Left ventricle myocardium inferior (tissue), 1 donor: ENCODE data around the gene STOX2. TPM values are rescaled to one million over a fixed set of nuclear protein-coding genes. Genes with fewer than 3 reads are reported as not detected.

Experiments
- DNase-seq: peaks from one replicate; pipeline ENCODE4 v3.0.0-alpha.2; 2020
- H3K27ac ChIP-seq: fragments of 200-600 bp; replicated peaks from 2 replicates; pipeline ENCODE4 v1.8.0; 2021
- H3K27me3 ChIP-seq: fragments of 200-600 bp; 2 replicates; pipeline ENCODE4 v1.8.0; 2021; ENCODE audit warnings: low read depth
- H3K36me3 ChIP-seq: fragments of 200-600 bp; 2 replicates; pipeline ENCODE4 v1.8.0; 2021
- H3K4me1 ChIP-seq: fragments of 200-600 bp; 2 replicates; pipeline ENCODE4 v1.8.0; 2021
- H3K4me3 ChIP-seq: fragments of 200-600 bp; 2 replicates; pipeline ENCODE4 v1.8.0; 2021; ENCODE audit warnings: mild to moderate bottlenecking, moderate library complexity
- H3K9me3 ChIP-seq: fragments of 200-600 bp; replicated peaks from 2 replicates; pipeline ENCODE4 v1.8.0; 2021
- CTCF ChIP-seq: fragments of 200-600 bp; IDR thresholded peaks from 2 replicates; pipeline ENCODE4 v1.8.0; 2021; ENCODE audit warnings: antibody characterized with exemption, mild to moderate bottlenecking, borderline replicate concordance
- intact Hi-C: fragments of 100-400 bp; cut with micrococcal nuclease; formaldehyde crosslinking; loops from one replicate; pipeline ENCODE4 v1.11.0; 2022
- total RNA-seq: library from RNA; stranded (reverse); fragmentation: NEBNext Ultra II Directional; extraction: Animal tissue kit (Norgen Biotek cat#: 25700); gene quantifications from one replicate; pipeline ENCODE4 v1.2.1, GENCODE V29; 2021
- donor health status: DM: no; HTN: yes; CAD: no; lungs with severe emphysema.

STOX2 gene
- total RNA-seq, 1 donor from 2014 or later: 12.2 TPM

GRCh38 chr4:183878251-183878970 is 26.7 kb upstream of the STOX2 start:
- intact Hi-C loops: no loop called here
- DNase-seq: no peak
- Histone ChIP-seq H3K4me1 (peaks cover 37% of the 10 kb centered on the region), H3K27me3 (no peaks in the 10 kb centered on the region), H3K27ac (no peak overlapping the region), H3K4me3 (no peak overlapping the region), H3K36me3 (no peaks in the 10 kb centered on the region), H3K9me3 (no peaks in the 10 kb centered on the region)
- no peak for TF ChIP-seq CTCF

DNA sequence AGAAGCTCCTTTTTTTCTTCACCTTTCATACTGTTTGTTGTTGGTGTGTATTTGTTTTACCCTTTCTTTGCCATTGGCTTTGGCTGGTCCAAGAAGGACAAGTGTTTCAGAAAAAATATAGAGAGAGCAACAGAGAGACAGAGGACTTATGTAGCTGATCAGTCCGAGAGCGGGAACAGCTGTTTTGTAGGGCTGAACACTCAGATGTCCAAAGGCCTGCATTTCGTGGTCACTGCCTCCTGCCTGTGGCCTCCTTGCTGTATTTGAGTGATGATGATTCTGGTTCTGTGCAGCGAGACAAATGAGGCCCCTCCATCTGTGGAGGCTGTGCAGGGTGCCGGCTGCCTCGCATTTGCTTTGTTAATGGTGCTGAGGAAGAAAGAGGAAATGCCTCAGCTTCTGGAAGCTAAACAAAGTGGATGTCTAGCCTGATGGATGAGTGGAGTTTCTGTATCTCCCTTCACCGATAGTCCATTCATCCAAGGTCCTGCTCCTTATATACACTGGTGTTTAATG is 19.8 kb upstream of the STOX2 start:
- TF ChIP-seq CTCF: no peak
- DNase-seq: no peak
- Histone ChIP-seq H3K4me3 (no peak overlapping the region), H3K4me1 (no peaks in the 10 kb centered on the region), H3K36me3 (no peaks in the 10 kb centered on the region), H3K27me3 (no peaks in the 10 kb centered on the region), H3K27ac (no peak overlapping the region), H3K9me3 (no peaks in the 10 kb centered on the region)
- intact Hi-C loops: no loop called here

- no peak overlapping the region for H3K27ac ChIP-seq
- intact Hi-C loops: no loop called here
- H3K27me3 ChIP-seq: no peaks in the 10 kb centered on the region
- no peak for TF ChIP-seq CTCF
- no peaks in the 10 kb centered on the region for H3K36me3 ChIP-seq
- H3K4me1 ChIP-seq: no peaks in the 10 kb centered on the region
- no peak for DNase-seq
- no peaks in the 10 kb centered on the region for H3K9me3 ChIP-seq
- no peak overlapping the region for H3K4me3 ChIP-seq
These were observed 17.8 kb upstream of the STOX2 start for GRCh38 chr4:183887351-183887750.

DNA sequence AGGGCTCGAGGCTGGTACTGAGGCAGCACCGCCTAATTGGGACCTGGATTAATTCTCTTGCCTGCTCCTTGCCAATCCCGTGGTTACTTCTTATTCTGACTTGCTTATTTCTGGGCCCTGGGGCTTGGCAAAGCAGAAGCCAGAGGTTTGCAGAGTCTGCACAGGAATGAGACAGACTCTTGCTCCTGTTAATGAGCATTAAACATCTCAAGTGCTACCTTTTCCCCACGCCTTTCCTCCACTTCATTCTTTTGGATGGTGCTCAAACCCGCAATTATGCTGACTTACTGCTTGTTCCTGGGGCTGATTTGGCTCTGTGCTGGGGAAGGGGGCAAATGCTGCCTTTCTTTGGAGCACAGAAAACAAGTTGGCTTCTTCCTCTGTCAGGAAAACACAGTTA is 16.5 kb upstream of the STOX2 start:
- no peak for TF ChIP-seq CTCF
- H3K4me1 ChIP-seq: no peaks in the 10 kb centered on the region
- intact Hi-C loops: no loop called here
- no peaks in the 10 kb centered on the region for H3K36me3 ChIP-seq
- no peaks in the 10 kb centered on the region for H3K27me3 ChIP-seq
- DNase-seq: no peak
- H3K27ac ChIP-seq: no peak overlapping the region
- no peaks in the 10 kb centered on the region for H3K9me3 ChIP-seq
- H3K4me3 ChIP-seq: no peak overlapping the region

GRCh38 chr4:183889190-183889589 is 15.9 kb upstream of the STOX2 start:
- DNase-seq: no peak
- no peaks in the 10 kb centered on the region for H3K36me3 ChIP-seq
- H3K27me3 ChIP-seq: no peaks in the 10 kb centered on the region
- no peak overlapping the region for H3K27ac ChIP-seq
- no peak overlapping the region for H3K4me3 ChIP-seq
- intact Hi-C loops: no loop called here
- no peaks in the 10 kb centered on the region for H3K9me3 ChIP-seq
- TF ChIP-seq CTCF: no peak
- H3K4me1 ChIP-seq: no peaks in the 10 kb centered on the region
